Measurements from ENCODE around the gene PPP1R3F. TPM values are rescaled to one million over a fixed set of nuclear protein-coding genes. Genes with fewer than 3 reads are reported as not detected.

Gene PPP1R3F
- total RNA-seq, 1 experiment from 2014 or later, result 7.3 TPM

GRCh38 chrX:49300703-49301102 lies 31.1 kb downstream of the PPP1R3F start:
- Mint-ChIP-seq H3K4me1 (0 out of 4 replicates have a peak, but pooled peaks cover 0 to 4% of the 10 kb centered on the region in 2 experiments), H3K27me3 (ENCODE audit: low read depth) (peaks cover 2% of the 10 kb centered on the region; the same call in 1 of the 2 replicates), H3K9me3 (peaks cover 67 to 68% of the 10 kb centered on the region in 2 experiments), H3K4me3 (no peak overlapping the region), H3K27ac (no peak overlapping the region), H3K36me3 (ENCODE audit: insufficient read depth in 1 of 3, low read depth in 3 of 3) (peaks cover 5 to 6% (median 5%) of the 10 kb centered on the region in 3 experiments; a peak in 3 of 7 replicates)
- H2BK12ac ChIP-seq (ENCODE audit: insufficient read length, low read depth, low read length), result no peak overlapping the region
- no peak overlapping the region for H4K91ac ChIP-seq (ENCODE audit: insufficient read length, low read depth, low read length)
- no peak overlapping the region for H3K56ac ChIP-seq (ENCODE audit: insufficient read length, low read depth, low read length)
- H3K27me3 ChIP-seq (ENCODE audit: insufficient read depth, low read length), result no peaks in the 10 kb centered on the region
- H3K4me1 ChIP-seq (ENCODE audit: insufficient read depth, low read length), result no peaks in the 10 kb centered on the region
- no peak overlapping the region for H3K18ac ChIP-seq (ENCODE audit: insufficient read length, low read depth, low read length)
- H2BK120ac ChIP-seq (ENCODE audit: low read depth, low read length, poor library complexity, severe bottlenecking), result no peak overlapping the region
- no peak overlapping the region for H2BK5ac ChIP-seq (ENCODE audit: insufficient read length, low read length)
- H2BK15ac ChIP-seq (ENCODE audit: low read depth, low read length), result no peak overlapping the region
- H2AK5ac ChIP-seq (ENCODE audit: insufficient read length, low read length), result no peak overlapping the region
- no peaks in the 10 kb centered on the region for H3K79me2 ChIP-seq (ENCODE audit: insufficient read depth, low read length)
- no peak overlapping the region for H2AFZ ChIP-seq (ENCODE audit: low read length)
- H3T11ph ChIP-seq (ENCODE audit: low read length), result no peak overlapping the region
- no peak overlapping the region for H3K9ac ChIP-seq (ENCODE audit: extremely low read depth, insufficient read length, low read length)
- no CpG with 5 or more reads among the region's 1 CpG for WGBS (ENCODE audit: extremely low coverage, insufficient read length, low lambda C conversion rate)
- H3K9me3 ChIP-seq (ENCODE audit: control insufficient read depth, low read depth, low read length), result peaks cover 35% of the 10 kb centered on the region
- no peak overlapping the region for H3K27ac ChIP-seq (ENCODE audit: insufficient read length, low read depth, low read length)
- H2BK20ac ChIP-seq (ENCODE audit: low read depth, low read length, poor library complexity, severe bottlenecking), result no peak overlapping the region
- H4K5ac ChIP-seq (ENCODE audit: insufficient read length, low read depth, low read length), result no peak overlapping the region
- H3K23ac ChIP-seq (ENCODE audit: insufficient read length, low read depth, low read length), result no peak overlapping the region
- H3K79me1 ChIP-seq (ENCODE audit: insufficient read depth, low read depth, low read length, poor library complexity, severe bottlenecking), result no peaks in the 10 kb centered on the region
- H4K20me1 ChIP-seq (ENCODE audit: control insufficient read depth, insufficient read depth, insufficient read length), result no peaks in the 10 kb centered on the region
- no peak overlapping the region for H3K14ac ChIP-seq (ENCODE audit: insufficient read depth, low read length)
- no peak for DNase-seq
- no peaks in the 10 kb centered on the region for H3K23me2 ChIP-seq (ENCODE audit: insufficient read length, low read depth, low read length, poor library complexity, severe bottlenecking)
- H3K4me2 ChIP-seq (ENCODE audit: insufficient read depth, insufficient read length, low read length), result no peak overlapping the region
- no peak overlapping the region for H3K4ac ChIP-seq (ENCODE audit: low read depth, low read length)
- TF ChIP-seq CTCF (conservative IDR thresholded peaks at IDR 0.05), result no peak
- H4K8ac ChIP-seq (replicated peaks; ENCODE audit: insufficient read length, low read depth, low read length), result no peak overlapping the region

Data from H9 (cell line).